SU-DHL-6 (cell line): ENCODE data around the gene SDK1.

Experiments used
- CTCF ChIP-seq: fragments of 200-600 bp; sonication (generic); IDR thresholded peaks from one replicate; pipeline ENCODE4 v1.5.1; 2017; ENCODE audit warnings: antibody characterized with exemption, mild to moderate bottlenecking, low read length, moderate library complexity; ENCODE audit not compliant: insufficient read depth, poor library complexity, severe bottlenecking
- EZH2phosphoT487 ChIP-seq: fragments of 200-600 bp; sonication (generic), shearing (Covaris generic); conservative IDR thresholded peaks from 2 replicates; pipeline ENCODE4 v1.6.1; 2018; ENCODE audit warnings: mild to moderate bottlenecking, antibody characterized with exemption, low read length, moderate library complexity, mixed read lengths

- TF ChIP-seq CTCF = no peak
- TF ChIP-seq EZH2phosphoT487 = no peak
Measured at GRCh38 chr7:3304131-3304530, 3.1 kb downstream of the SDK1 start.
